Ovary (tissue), 3 donors: ENCODE results near the gene EVL.

Experiments used
- CTCF ChIP-seq, 3 donors: fragments of 450-650 bp in 2 of 3; fragments of 200-600 bp in 1 of 3; IDR thresholded peaks; one replicate each; pipeline versions ENCODE4 v1.5.1 to v1.8.0; 2016 to 2022; ENCODE audit warnings: antibody characterized with exemption in 3 of 3, mild to moderate bottlenecking in 1 of 3
- EP300 ChIP-seq: sonication (generic); formaldehyde crosslinking; IDR thresholded peaks from one replicate; pipeline ENCODE4 v1.6.1; 2017; ENCODE audit warnings: antibody characterized with exemption
- POLR2A ChIP-seq: fragments of 450-650 bp; IDR thresholded peaks from one replicate; pipeline ENCODE4 v1.6.1; 2017; ENCODE audit warnings: antibody characterized with exemption, mild to moderate bottlenecking, moderate library complexity
- donor health status: DM: no; HTN: no; CAD: no.

GRCh38 chr14:100063314-100063941 lies 1.8 kb upstream of the EVL start:
- TF ChIP-seq CTCF (IDR thresholded peaks at IDR 0.05), result no peak
- TF ChIP-seq POLR2A, result no peak
- no peak for TF ChIP-seq EP300
